Smooth muscle cell of the coronary artery (primary cell): ENCODE data around the gene DMRTC2. TPM values are rescaled to one million over a fixed set of nuclear protein-coding genes. Genes with fewer than 3 reads are reported as not detected.

Experiments used
- total RNA-seq: library from RNA; depleted of rRNA; stranded (reverse); fragments of >200 nt; gene quantifications from 2 replicates; pipeline ENCODE4 v1.2.3, GENCODE V29; 2014; ENCODE audit warnings: low replicate concordance

The DMRTC2 gene
- not detected in 2 replicates for total RNA-seq

GRCh38 chr19:41845001-41845050, at the start of gene DMRTC2:
Gene DMRTC2 (plus strand): TSS chr19:41845042. CDS start chr19:41847429, 2,387 bp downstream.

DNA sequence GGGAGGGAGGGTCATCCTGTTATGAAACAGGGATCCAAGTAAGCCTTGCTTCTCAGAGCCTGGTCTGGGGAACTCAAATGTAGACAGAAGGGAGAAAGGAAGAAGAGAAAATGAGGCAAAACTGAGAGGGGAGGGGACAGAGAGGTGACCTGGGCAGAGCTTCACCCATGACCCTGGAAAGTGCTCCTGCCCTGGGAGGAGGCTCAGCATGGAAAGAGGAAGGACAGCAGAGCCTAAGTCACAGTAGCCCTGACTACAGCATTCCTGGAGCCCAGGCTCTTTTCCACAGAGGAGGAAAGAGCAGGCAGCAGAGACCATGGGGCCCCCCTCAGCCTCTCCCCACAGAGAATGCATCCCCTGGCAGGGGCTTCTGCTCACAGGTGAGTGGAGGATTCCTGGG, 48.5 kb upstream of the DMRTC2 start, which contains the start of gene CEACAM3:
CEACAM3 (plus strand) TSS at position 226 of the 400 bp plus-strand sequence; CDS start at position 317, 91 bp downstream.

GRCh38 chr19:41844601-41845000, 241 bp upstream of the DMRTC2 start, which contains the start of gene LYPD4:
Gene LYPD4 (minus strand): TSS chr19:41844683. CDS start chr19:41839285, 5,398 bp downstream.

DNA sequence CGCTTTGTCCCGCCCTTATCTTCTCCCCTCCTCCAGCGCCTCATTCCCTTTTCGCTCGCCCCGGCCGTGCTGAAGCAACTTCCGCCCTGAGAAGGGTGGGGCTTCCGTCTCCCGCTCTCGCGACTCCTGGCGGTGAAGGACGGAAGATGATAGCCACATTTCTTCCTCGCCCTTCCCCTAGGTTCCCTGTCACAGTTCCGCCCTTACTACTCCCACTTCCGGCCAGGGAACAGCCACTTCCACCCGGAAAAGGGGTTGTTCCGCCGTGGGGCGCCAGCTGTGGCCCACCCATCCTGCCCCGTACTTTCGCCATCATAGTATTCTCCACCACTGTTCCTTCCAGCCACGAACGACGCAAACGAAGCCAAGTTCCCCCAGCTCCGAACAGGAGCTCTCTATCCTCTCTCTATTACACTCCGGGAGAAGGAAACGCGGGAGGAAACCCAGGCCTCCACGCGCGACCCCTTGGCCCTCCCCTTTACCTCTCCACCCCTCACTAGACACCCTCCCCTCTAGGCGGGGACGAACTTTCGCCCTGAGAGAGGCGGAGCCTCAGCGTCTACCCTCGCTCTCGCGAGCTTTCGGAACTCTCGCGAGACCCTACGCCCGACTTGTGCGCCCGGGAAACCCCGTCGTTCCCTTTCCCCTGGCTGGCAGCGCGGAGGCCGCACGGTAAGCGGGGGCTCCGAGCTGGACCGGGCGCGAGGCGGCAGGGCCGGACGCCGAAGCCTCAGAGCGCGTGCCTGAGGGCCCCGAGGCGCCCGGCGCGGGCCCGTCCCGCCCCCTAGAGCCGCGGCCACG, 15.0 kb downstream of the DMRTC2 start, which contains the start of gene RPS19:
RPS19 (plus strand) TSS at position 638 of the 801 bp plus-strand sequence. CDS start 520 bp downstream, outside the sequence.

DNA sequence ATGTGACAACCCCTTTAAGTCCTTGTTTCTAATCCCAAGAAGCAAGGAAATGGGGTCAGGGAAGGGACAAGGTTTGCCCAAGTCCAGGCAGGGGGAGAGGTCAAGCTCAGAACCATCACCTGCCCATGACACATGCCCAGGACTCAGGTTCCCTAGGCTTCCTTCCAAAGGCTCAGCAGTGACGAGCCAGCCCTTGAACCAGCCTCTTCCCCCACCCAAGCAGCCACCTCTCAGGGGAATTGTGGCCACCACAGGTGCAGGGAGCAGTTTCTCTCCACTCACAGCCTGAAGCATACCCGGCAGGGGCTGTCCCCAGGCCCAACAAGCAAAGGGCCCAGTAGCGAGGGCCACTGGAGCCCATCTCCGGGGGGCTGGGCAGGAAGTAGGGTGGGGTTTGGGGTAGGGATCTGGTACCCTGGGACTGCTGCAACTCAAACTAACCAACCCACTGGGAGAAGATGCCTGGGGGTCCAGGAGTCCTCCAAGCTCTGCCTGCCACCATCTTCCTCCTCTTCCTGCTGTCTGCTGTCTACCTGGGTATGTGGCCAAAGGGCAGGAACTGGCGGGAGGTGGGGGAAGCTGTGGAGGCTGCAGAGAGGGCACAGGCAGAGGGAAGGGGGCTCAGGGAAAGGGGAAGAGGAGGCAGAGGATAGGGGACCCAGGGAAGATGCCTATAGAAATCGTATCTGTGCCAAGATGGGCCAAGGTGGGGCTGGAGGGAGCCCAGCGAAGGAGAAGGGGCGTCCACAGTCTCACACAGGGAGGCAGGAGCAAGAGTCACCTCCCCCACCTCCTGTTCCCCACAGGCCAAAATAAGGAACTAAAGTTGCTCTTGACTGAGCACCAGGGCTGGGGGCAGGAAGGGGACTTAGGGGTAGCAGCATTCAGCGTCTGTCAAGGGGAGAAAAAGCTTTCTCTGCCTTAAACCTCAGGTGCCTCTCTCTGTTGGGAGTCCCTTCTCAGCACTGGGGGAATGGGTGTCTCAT, 32.3 kb downstream of the DMRTC2 start, which contains the start of gene CD79A:
CD79A (plus strand) TSS at position 433 of the 986 bp plus-strand sequence; CDS start at position 459, 26 bp downstream.

DNA sequence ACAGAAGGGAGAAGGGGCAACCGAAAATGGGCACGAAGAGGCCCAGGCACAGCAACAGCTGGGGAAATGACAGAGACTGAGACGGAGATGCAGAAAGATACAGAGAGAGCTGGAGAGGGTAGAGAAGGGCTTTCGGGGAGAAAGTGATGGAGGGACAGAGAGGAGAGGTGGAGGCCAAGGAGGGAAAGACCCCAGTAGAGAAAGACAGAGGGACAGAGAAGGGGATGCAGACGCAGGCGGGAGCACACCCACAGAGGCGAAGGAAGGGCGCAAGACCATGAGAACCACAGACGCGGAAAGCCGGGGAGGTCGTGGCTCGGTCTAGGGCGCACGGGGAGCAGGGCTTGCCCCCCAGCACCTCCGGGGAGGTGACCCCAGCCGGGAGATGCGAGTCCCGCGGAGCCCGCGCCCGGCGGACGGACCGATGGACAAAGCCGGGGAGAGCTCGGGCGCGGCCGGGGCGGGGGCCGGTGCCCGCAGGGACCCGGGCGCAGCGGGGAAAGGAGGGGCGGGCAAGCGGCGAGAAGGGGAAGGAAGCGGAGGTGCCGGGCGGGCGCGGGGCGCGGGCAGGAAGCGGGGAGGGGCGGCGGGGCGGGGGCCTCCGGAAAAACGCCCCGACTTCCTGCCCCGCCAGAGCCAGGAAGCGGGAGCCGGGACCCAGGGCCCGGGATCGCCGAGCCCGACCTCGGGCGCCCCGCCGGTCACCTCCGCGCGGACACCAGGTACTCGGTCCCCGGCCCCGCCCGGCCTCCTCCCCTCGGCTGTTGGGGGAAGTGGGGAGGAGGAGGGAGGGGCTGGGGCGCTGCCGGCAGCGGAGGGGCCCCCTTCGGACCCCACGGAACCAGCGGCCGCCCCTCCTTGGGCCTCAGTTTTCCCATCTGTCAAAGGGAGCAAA, 38.0 kb downstream of the DMRTC2 start, which contains the start of gene ARHGEF1:
ARHGEF1 (plus strand) TSS at position 617 of the 895 bp plus-strand sequence. CDS start 4,899 bp downstream, outside the sequence.

Other genes with a start within 250 kb of the DMRTC2 start
- gene CEACAM4, start 218.0 kb upstream of the DMRTC2 start, total RNA-seq: not detected in 2 replicates
- not detected in 2 replicates for gene CEACAM7, start 156.8 kb upstream of the DMRTC2 start, total RNA-seq
- gene CEACAM5, start 136.4 kb upstream of the DMRTC2 start, total RNA-seq: not detected in 2 replicates
- gene CEACAM6, start 89.5 kb upstream of the DMRTC2 start, total RNA-seq: not detected in 2 replicates
- not detected in 2 replicates for gene CEACAM3, start 48.5 kb upstream of the DMRTC2 start, total RNA-seq
- not detected in 2 replicates for gene LYPD4, start 359 bp upstream of the DMRTC2 start, total RNA-seq
- 1,770 and 2,154 TPM in 2 replicates for gene RPS19, start 15.2 kb downstream of the DMRTC2 start, total RNA-seq
- not detected in 2 replicates for gene CD79A, start 32.2 kb downstream of the DMRTC2 start, total RNA-seq
- 19.0 and 33.1 TPM in 2 replicates for gene ARHGEF1, start 38.1 kb downstream of the DMRTC2 start, total RNA-seq
- gene ERFL, start 83.4 kb downstream of the DMRTC2 start, total RNA-seq: under 0.01 TPM in 1 of 2 replicates, not detected in the other
- gene RABAC1, start 114.3 kb downstream of the DMRTC2 start, total RNA-seq: 317 and 368 TPM in 2 replicates
- gene ATP1A3, start 149.2 kb downstream of the DMRTC2 start, total RNA-seq: not detected in 2 replicates
- gene GRIK5, start 225.2 kb downstream of the DMRTC2 start, total RNA-seq: 0.23 TPM in 1 of 2 replicates, not detected in the other
- gene ZNF574, start 231.1 kb downstream of the DMRTC2 start, total RNA-seq: 6.6 and 8.2 TPM in 2 replicates